GM18861 (cell line): Measurements from ENCODE around the gene RNF212.

Experiments used
- ATAC-seq: cut with Tn5 transposase; IDR thresholded peaks from one replicate; pipeline ENCODE4 v1.9.1; 2021; ENCODE audit not compliant: unreplicated experiment

Gene RNF212

GRCh38 chr4:1115528-1116293 lies 2.3 kb upstream of the RNF212 start:
- ATAC-seq: no peak

GRCh38 chr4:1112821-1113182 lies 562 bp downstream of the RNF212 start:
- no peak for ATAC-seq

GRCh38 chr4:1112174-1112820 lies 1.1 kb downstream of the RNF212 start:
- no peak for ATAC-seq

- no peak for ATAC-seq
These were observed 2.0 kb downstream of the RNF212 start for GRCh38 chr4:1111259-1111809.

GRCh38 chr4:1109898-1110506 lies 3.4 kb downstream of the RNF212 start:
- ATAC-seq: no peak

- no peak for ATAC-seq
These were observed 4.0 kb downstream of the RNF212 start for GRCh38 chr4:1109333-1109732.

- ATAC-seq: no peak
These were observed 7.7 kb downstream of the RNF212 start for GRCh38 chr4:1105662-1106061.

- no peak for ATAC-seq
These were observed 8.3 kb downstream of the RNF212 start for GRCh38 chr4:1105067-1105466.

- ATAC-seq: no peak
These were observed 8.7 kb downstream of the RNF212 start for GRCh38 chr4:1104647-1105046.

GRCh38 chr4:1099684-1100335 lies 13.6 kb downstream of the RNF212 start:
- ATAC-seq: no peak

GRCh38 chr4:1099270-1099669 lies 14.1 kb downstream of the RNF212 start:
- ATAC-seq: no peak

GRCh38 chr4:1098311-1098925 lies 14.9 kb downstream of the RNF212 start:
- no peak for ATAC-seq

- ATAC-seq: no peak
These were observed 15.8 kb downstream of the RNF212 start for GRCh38 chr4:1097553-1097952.

GRCh38 chr4:1096841-1097240 lies 16.5 kb downstream of the RNF212 start:
- ATAC-seq: no peak

- no peak for ATAC-seq
These were observed 19.1 kb downstream of the RNF212 start for GRCh38 chr4:1094336-1094690.

GRCh38 chr4:1093391-1094335 lies 19.7 kb downstream of the RNF212 start:
- no peak for ATAC-seq

GRCh38 chr4:1092983-1093361 lies 20.4 kb downstream of the RNF212 start:
- ATAC-seq: no peak

- ATAC-seq: no peak
These were observed 21.1 kb downstream of the RNF212 start for GRCh38 chr4:1092026-1092982.

GRCh38 chr4:1091561-1091995 lies 21.8 kb downstream of the RNF212 start:
- ATAC-seq: no peak
